Esophagus muscularis mucosa (tissue), 4 donors: ENCODE measurements around the gene BMPR1A. TPM values are rescaled to one million over a fixed set of nuclear protein-coding genes. Genes with fewer than 3 reads are reported as not detected.
"Not testable (repeated sequence)": the region's sequence is repeated elsewhere in the genome, so short reads cannot be mapped to it uniquely, and the experiment has no call there.

Experiments used
- DNase-seq: peaks from one replicate; pipeline ENCODE4 v3.0.0-alpha.2; 2017; ENCODE audit errors: extremely low spot score
- H3K27ac ChIP-seq, 4 donors: fragments of 200-600 bp; sonication (generic); replicated peaks in 1 of 4; 1 replicate in 3 of 4; 2 replicates in 1 of 4; pipeline ENCODE4 v1.5.1; 2016 to 2019; ENCODE audit warnings: mild to moderate bottlenecking in 1 of 4
- H3K27me3 ChIP-seq, 4 donors: fragments of 200-600 bp; sonication (generic); one replicate each; pipeline versions ENCODE4 v1.5.1 to v1.6.0; 2016 to 2019
- H3K36me3 ChIP-seq, 4 donors: fragments of 200-600 bp; sonication (generic); one replicate each; pipeline ENCODE4 v1.5.1; 2016 to 2019
- H3K4me1 ChIP-seq, 4 donors: fragments of 200-600 bp; sonication (generic); one replicate each; pipeline ENCODE4 v1.5.1; 2016 to 2019
- H3K4me3 ChIP-seq, 4 donors: fragments of 200-600 bp; sonication (generic); 1 replicate in 2 of 4; 2 replicates in 2 of 4; pipeline ENCODE4 v1.5.1; 2016 to 2019; ENCODE audit warnings: mild to moderate bottlenecking in 4 of 4, moderate library complexity in 1 of 4
- H3K9me3 ChIP-seq, 4 donors: fragments of 200-600 bp; sonication (generic); 1 replicate in 3 of 4; 2 replicates in 1 of 4; pipeline ENCODE4 v1.5.1; 2016 to 2019
- EP300 ChIP-seq: sonication (generic); formaldehyde crosslinking; IDR thresholded peaks from one replicate; pipeline ENCODE4 v1.6.1; 2017; ENCODE audit warnings: antibody characterized with exemption
- POLR2A ChIP-seq: fragments of 450-650 bp; IDR thresholded peaks from one replicate; pipeline ENCODE4 v1.6.1; 2017; ENCODE audit warnings: antibody characterized with exemption, moderate library complexity, mild to moderate bottlenecking, low read depth
- POLR2AphosphoS5 ChIP-seq, 2 donors: sonication (generic); formaldehyde crosslinking; IDR thresholded peaks; one replicate each; pipeline ENCODE4 v1.6.1; 2017; ENCODE audit warnings: antibody characterized with exemption in 2 of 2
- WGBS: methylation state at CpG from one replicate; pipeline ENCODE4 v1.1.5; 2018; 5-methylcytosine and 5-hydroxymethylcytosine counted together
- intact Hi-C: fragments of 100-400 bp; cut with DNase I; formaldehyde crosslinking; loops from one replicate; pipeline ENCODE4 v1.15.1; 2023
- total RNA-seq, 4 donors: library from RNA; depleted of rRNA; stranded (reverse); fragments of >200 nt; gene quantifications; one replicate each; pipeline versions ENCODE4 v1.1.0 to v1.2.1, GENCODE V29; 2016
- TF ChIP-seq, protein P1 (sequence below), 3 experiments: fragments of 200-600 bp in 2 of 3; fragments of 450-650 bp in 1 of 3; sonication (generic) in 2 of 3; IDR thresholded peaks; one replicate each; pipeline ENCODE4 v1.5.1; 2017 to 2019; ENCODE audit warnings: antibody characterized with exemption in 3 of 3, mild to moderate bottlenecking in 2 of 3, moderate library complexity in 1 of 3

BMPR1A gene
- total RNA-seq, 4 donors from 2014 or later = 66.1 to 110 (median 90.5) TPM

DNA sequence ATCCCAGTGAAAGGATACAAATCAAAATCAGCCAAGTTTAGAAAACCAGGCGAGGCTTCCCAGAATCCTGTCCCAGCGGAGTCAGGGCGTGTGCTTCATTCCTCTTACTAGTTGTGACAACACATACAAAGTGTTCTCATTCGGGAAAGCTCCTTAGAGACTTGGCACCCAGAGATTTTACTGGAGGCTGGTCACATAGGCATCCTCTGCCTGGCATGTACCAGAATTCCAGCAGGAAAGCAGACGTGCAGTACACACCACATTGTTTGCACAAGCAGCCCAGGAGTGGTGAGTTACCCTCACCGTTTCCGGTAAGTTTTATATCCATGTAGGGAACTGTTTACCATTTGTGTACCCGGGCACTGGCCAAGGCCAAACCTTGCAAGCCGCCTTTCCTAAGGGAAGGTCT, 166.1 kb downstream of the BMPR1A start:
- intact Hi-C loops = no loop called here
- H3K27ac ChIP-seq = peak overlapping the region; percentile 53 to 72 (median 62)
- H3K4me1 ChIP-seq = peaks cover 2 to 39% (median 23%) of the 10 kb centered on the region in 4 donors
- peaks cover 6 to 69% (median 36%) of the 10 kb centered on the region in 4 donors for H3K36me3 ChIP-seq
- WGBS = 73% methylated on average over 9 of the region's 9 CpGs
- H3K9me3 ChIP-seq = no peaks in the 10 kb centered on the region
- H3K4me3 ChIP-seq = no peak overlapping the region
- DNase-seq = no peak
- H3K27me3 ChIP-seq = no peaks in the 10 kb centered on the region
- TF ChIP-seq EP300 (peak; percentile 70), POLR2A (no peak), POLR2AphosphoS5 (IDR thresholded peaks at IDR 0.05) (peak in 1 of 2 donors; percentile 29)
- TF ChIP-seq, protein P1, sequence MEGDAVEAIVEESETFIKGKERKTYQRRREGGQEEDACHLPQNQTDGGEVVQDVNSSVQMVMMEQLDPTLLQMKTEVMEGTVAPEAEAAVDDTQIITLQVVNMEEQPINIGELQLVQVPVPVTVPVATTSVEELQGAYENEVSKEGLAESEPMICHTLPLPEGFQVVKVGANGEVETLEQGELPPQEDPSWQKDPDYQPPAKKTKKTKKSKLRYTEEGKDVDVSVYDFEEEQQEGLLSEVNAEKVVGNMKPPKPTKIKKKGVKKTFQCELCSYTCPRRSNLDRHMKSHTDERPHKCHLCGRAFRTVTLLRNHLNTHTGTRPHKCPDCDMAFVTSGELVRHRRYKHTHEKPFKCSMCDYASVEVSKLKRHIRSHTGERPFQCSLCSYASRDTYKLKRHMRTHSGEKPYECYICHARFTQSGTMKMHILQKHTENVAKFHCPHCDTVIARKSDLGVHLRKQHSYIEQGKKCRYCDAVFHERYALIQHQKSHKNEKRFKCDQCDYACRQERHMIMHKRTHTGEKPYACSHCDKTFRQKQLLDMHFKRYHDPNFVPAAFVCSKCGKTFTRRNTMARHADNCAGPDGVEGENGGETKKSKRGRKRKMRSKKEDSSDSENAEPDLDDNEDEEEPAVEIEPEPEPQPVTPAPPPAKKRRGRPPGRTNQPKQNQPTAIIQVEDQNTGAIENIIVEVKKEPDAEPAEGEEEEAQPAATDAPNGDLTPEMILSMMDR (IDR thresholded peaks at IDR 0.05) = no peak

DNA sequence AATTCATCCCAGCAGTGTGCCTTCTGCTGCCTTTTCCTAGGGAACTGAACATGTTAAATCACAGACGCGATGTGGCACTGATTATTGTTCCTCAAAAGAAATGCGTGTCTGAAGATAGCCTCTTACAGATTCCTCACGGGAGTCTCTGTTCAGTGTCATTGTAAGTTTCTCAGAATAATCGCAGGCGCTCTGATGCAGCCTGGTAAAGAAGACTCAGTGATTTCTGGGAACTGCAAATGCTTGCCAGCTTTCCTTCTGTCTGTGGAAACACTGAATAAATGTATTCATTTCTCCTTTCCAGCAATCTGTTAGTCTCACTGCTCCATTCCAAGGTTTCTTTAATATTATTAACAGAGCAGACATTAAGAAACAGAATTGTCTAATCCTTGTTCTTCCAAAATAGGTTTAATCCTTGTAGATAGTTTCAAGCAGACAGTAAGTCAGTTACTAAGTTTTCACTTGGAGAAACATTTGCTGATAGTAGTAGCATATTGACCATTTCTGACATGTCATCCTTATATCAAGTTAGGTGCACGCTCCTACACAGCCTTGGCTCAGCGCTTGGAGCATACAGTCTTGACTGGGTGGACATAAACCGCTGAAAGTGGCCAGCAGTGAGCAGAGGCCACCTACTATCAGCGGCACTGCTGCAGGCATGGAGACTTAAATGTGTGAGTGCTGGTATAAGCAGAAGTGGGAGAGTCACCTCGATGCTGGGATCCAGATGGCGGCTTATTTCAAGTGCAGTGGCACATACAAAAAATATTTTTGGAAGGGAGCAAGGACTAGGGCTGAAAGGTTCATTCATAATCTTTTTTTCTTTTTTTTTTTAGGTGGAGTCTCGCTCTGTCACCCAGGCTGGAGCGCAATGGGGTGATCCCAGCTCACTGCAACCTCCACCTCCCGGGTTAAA, 173.3 kb downstream of the BMPR1A start:
- 63% methylated on average over 15 of the region's 15 CpGs for WGBS
- Histone ChIP-seq H3K9me3 (no peaks in the 10 kb centered on the region), H3K4me3 (no peak overlapping the region), H3K4me1 (peaks cover 7 to 56% (median 47%) of the 10 kb centered on the region in 4 donors), H3K27ac (peak overlapping the region in 3 of 4 donors; percentile 47 to 75 (median 50)), H3K36me3 (peaks cover 7 to 63% (median 38%) of the 10 kb centered on the region in 4 donors), H3K27me3 (no peaks in the 10 kb centered on the region)
- intact Hi-C loops = no loop called here
- no peak for TF ChIP-seq POLR2A
- peak in 1 of 2 donors; percentile 7 for TF ChIP-seq POLR2AphosphoS5 (IDR thresholded peaks at IDR 0.05)
- no peak for DNase-seq

DNA sequence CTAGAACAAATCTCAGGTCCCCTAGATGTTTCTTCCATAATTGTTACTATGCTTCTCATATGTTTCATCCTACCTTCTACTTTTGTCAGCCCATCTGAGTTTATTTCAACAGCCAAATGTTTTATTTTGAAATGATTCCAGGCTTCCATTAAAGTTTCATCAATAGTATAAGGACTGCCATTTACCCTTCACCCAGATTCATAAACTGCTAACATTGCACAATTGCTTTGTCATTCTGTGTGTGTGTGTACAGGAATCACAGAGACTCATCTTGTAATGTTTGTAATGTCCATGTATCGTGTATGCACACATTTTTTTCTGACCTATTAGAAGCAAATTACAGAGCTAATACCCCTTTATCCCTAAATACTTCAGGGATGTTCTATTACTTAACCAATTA, 175.5 kb downstream of the BMPR1A start:
- Histone ChIP-seq H3K36me3 (peaks cover 7 to 80% (median 40%) of the 10 kb centered on the region in 4 donors), H3K9me3 (no peaks in the 10 kb centered on the region), H3K4me3 (no peak overlapping the region), H3K27ac (peak overlapping the region in 3 of 4 donors; percentile 23 to 75 (median 60)), H3K27me3 (no peaks in the 10 kb centered on the region), H3K4me1 (peaks cover 7 to 52% (median 42%) of the 10 kb centered on the region in 4 donors)
- DNase-seq = no peak
- peak in 1 of 2 donors; percentile 52 for TF ChIP-seq POLR2AphosphoS5 (IDR thresholded peaks at IDR 0.05)
- TF ChIP-seq EP300 = no peak
- intact Hi-C loops = no loop called here
- 46% methylated on average over 1 of the region's 1 CpG for WGBS

DNA sequence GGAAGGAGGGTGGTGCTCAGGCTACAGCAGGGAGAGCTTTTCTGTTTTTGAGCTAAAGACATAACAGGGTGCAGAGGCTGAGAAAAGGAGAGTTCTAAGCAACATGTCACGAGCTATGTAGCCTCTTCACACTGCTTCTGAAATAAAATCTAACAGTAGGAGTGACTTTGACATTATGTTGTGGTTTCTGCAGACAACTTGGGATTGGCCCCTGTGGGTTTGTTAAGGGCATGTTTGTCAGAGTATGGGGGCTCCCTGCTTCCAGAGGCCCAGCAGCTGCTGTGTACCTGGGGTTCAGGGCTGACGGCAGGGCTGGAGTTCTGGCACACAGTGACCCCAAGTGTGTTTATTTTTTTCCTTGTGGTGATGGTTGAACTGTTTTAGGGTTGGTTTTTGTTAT, 176.3 kb downstream of the BMPR1A start:
- H3K36me3 ChIP-seq = peaks cover 7 to 88% (median 42%) of the 10 kb centered on the region in 4 donors
- H3K27ac ChIP-seq = peak overlapping the region in 2 of 4 donors; percentile 60 to 75
- no peak for TF ChIP-seq POLR2AphosphoS5 (IDR thresholded peaks at IDR 0.05)
- TF ChIP-seq EP300 = no peak
- TF ChIP-seq POLR2A = no peak
- TF ChIP-seq, protein P1 (IDR thresholded peaks at IDR 0.05) = no peak
- H3K4me1 ChIP-seq = peaks cover 4 to 52% (median 39%) of the 10 kb centered on the region in 4 donors
- 100% methylated on average over 2 of the region's 2 CpGs for WGBS
- H3K27me3 ChIP-seq = no peaks in the 10 kb centered on the region
- H3K9me3 ChIP-seq = no peaks in the 10 kb centered on the region
- H3K4me3 ChIP-seq = no peak overlapping the region
- DNase-seq = no peak
- intact Hi-C loops = no loop called here

DNA sequence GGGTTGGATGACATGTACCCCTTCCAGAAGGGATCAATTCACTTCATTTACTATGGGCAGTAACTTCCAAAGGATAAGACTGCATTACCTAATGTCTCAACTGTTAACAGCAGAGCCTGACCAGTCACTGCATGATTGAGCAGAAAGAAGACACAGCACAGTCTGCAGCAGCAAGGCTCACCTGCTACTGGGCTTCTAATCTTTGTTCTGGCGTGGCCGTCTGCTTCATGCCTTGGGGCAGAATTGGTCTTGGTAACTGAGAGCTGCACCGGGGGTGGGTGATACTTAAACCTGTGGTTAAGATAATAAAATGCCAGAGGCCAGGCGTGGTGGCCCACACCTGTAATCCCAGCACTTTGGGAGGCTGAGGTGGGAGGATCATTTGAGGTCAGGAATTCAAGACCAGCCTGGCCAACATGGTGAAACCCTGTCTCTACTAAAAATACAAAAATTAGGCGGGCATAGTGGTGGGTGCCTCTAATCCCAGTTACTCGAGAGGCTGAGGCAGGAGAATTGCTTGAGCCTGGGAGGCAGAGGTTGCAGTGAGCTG, 177.8 kb downstream of the BMPR1A start:
- H3K27me3 ChIP-seq, DNase-seq, H3K4me3 ChIP-seq, intact Hi-C loops, H3K27ac ChIP-seq, H3K9me3 ChIP-seq: not testable (repeated sequence)
- Histone ChIP-seq H3K4me1 (peaks cover 4 to 53% (median 46%) of the 10 kb centered on the region in 4 donors), H3K36me3 (peaks cover 7 to 84% (median 39%) of the 10 kb centered on the region in 4 donors)
- WGBS = 94% methylated on average over 6 of the region's 6 CpGs
